ENCODE results near the gene NCKAP5.

The NCKAP5 gene

GRCh38 chr2:132969371-132969985, 598.8 kb downstream of the NCKAP5 start:
- no peak for DNase-seq

DNA sequence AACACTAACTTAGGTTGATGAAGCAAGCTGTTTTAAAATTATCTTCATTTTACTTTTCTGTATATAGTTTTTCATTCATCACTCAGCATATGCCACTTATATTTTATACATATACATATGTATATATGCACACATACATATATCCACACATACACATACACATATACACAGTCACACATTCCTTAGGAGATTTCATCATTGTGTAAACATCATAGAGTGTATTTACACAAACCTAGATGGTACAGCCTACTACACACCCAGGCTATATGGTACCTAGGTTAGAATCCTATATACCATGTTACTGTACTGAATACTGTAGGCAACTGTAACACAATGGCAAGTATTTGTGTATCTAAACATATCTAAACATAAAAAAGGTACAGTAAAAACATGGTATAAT, 602.8 kb downstream of the NCKAP5 start:
- DNase-seq, result no peak

- DNase-seq, result no peak
Observed at GRCh38 chr2:132963161-132963560, 605.1 kb downstream of the NCKAP5 start.

GRCh38 chr2:132958887-132959286, 609.4 kb downstream of the NCKAP5 start:
- no peak for DNase-seq

- no peak for DNase-seq
Observed at GRCh38 chr2:132955871-132956615, 612.2 kb downstream of the NCKAP5 start.

GRCh38 chr2:132953771-132954170, 614.5 kb downstream of the NCKAP5 start:
- DNase-seq, result no peak

- DNase-seq, result no peak
Observed at GRCh38 chr2:132951008-132951714, 617.1 kb downstream of the NCKAP5 start.

- DNase-seq, result no peak
Observed at GRCh38 chr2:132949108-132949507, 619.2 kb downstream of the NCKAP5 start.

DNA sequence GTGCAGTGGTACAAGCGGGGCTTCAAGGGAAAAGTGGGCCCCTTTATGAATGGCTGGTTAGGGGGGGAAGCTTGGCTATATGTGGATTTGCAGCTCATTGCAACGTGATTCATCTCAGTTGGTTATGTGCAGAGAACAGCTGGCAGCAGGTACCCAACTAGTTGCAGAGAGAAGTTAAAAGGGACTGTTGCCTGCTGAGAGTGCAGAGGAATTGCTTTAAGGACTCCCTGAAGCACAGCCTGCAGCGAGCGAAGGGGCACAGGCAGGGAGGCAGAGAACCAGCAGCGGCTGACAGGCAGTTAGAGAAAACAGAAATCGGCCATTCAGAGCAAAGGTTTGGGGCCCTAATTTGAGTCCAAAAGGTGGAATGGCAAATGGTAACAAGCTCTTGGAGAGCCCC, 620.1 kb downstream of the NCKAP5 start:
- DNase-seq, result no peak

DNA sequence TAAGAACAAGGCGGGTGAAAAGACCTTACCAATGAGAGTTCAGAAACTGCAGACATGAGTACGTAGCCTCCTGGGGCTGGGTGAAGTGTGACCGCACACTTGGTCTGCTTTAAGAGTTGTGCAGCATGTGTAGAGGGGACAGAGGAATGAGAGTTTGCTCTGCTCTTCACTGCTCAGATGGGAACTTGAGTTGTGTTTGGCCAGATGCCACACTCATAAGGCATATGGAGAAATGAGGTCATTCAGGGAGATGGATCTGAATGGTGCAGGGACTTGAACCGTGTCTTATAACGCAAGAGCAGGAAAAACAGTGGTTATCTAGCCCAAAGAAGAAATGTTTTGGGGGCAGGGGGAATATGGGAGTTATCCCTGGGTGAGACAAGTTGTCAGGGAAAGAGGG, 624.4 kb downstream of the NCKAP5 start:
- no peak for DNase-seq

DNA sequence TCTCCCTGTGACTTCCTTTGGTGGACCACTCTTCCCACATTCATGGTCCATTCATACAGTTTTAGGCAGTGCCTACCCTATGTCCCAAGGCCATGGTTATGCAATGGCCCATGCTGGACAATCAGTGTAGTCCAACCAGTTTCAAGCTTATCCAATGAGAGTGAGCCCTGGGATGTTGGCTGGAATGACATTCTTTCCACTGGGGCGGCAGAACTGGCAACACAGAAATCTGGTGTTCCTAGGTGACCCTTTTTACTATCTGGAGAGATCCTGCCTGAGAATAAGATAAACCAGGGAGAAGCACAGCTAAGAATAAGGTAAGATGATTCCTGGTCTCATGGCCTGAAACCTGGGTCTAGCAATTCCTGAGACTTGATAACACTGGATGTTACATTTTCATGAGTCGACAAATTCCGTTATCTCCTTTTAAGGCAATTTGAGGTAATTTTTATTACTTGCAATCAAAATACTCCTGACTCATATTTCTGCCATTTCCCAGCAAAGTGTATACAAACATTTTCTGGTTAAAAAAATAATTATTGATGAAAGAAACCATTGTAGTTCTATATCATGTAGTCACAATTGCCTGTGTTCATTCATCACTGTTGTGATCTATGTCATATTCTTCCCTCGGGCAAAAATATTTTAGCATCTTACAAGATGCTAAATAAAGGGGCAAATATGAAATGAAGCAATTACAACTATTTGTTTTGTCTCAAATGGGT, 626.8 kb downstream of the NCKAP5 start:
- DNase-seq, result no peak

- DNase-seq, result no peak
Observed at GRCh38 chr2:132937629-132938028, 630.6 kb downstream of the NCKAP5 start.

DNA sequence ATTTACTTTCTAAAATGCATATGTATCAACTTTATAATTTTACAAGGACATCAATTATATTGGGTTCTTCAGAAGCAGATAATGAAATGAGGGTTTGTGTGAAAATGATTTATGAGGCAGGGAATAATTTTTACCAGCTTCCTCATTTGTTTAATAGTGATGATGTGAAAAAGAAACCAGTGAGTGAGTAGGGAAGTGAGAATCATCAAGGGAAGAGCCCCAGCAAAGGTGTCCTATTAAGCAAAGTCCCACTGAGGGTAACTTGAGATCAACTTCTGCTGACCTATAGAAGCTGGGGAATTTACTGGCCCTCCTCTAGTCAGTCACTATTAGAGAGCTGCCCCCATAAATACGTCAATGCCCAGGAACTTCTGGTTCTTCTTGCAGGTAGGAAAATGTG, 631.5 kb downstream of the NCKAP5 start:
- DNase-seq, result no peak

- no peak for DNase-seq
Observed at GRCh38 chr2:132936261-132936660, 632.0 kb downstream of the NCKAP5 start.

DNA sequence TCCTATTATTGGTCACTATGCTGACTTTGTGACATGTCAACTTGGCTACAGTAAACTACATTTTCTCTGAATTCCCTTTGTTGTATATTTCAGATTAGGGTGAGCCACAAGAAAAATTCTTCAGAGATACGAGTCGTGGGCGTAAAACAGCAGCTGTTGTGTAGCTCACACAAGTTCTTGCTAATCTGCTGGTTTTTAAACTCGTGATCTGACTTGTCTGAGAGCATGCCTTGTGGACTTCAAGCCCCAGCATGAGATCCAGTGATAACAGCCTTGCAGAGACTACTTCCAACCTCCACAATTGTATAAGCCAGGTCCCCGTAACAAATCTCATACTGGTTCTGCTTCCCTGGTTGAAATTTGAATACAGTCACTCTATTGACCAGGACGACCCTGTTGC, 638.5 kb downstream of the NCKAP5 start:
- no peak for DNase-seq

GRCh38 chr2:132923787-132924186, 644.5 kb downstream of the NCKAP5 start:
- no peak for DNase-seq

- no peak for DNase-seq
Observed at GRCh38 chr2:132915812-132916549, 652.3 kb downstream of the NCKAP5 start.

DNA sequence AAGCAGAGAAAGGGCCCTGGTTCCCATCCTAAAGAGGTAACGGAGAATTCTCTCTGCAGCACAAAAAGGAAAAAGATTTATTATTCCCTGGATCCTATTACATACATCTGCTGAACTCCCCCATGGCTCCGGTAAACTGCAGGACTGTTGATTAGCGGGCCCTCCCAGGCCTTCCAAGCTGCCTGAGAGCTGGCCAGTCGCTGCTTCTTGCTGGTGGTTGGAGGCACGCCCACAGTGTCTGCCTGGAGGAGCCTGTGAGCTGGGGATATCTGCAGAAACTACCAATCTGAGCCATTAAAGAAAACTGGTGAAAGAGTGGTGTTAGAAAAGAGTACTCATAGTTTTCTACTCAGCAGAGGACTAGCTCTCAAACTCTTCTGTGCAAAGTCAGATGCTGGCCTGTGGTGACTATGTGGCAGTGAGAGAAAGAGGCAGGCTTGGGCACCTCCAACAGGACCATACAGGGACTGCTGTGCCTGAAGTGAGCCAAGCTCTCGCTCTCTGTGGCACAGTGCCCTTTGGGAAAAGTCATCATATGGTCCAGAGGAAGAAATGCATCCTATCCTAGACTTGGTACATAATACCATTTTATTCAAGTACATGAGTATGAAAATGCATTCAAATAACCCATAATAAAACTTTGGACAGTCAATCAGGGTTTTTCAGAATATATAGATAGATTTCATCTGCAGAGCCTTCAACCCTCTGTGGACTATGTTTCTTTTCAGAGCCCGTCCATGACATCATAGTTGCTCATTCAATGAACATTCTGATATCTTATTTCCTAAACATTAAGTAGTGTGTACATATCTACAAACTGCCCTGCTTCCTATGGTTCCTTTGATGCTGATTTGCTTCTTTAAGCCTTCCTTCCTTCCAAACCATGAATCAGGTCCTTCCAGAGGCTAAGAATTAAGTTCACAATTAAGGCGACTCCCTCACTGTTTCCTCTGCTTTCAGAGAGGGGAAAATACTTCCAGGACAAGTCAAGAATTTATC, 656.2 kb downstream of the NCKAP5 start:
- DNase-seq, result no peak

- DNase-seq, result no peak
Observed at GRCh38 chr2:132910432-132910831, 657.8 kb downstream of the NCKAP5 start.

- DNase-seq, result no peak
Observed at GRCh38 chr2:132909427-132909826, 658.8 kb downstream of the NCKAP5 start.

GRCh38 chr2:132904142-132904842, 664.0 kb downstream of the NCKAP5 start:
- no peak for DNase-seq

Measured in AML-193 (cell line).